KOPT-K1 (cell line): Measurements from ENCODE around the gene DOCK9.

ENCODE experiments used
- H3K27ac ChIP-seq: fragments of 200-600 bp; sonication (generic); 2 replicates; pipeline ENCODE4 v1.5.1; 2016; ENCODE audit warnings: antibody characterized with exemption, mild to moderate bottlenecking, low read depth, low read length; ENCODE audit not compliant: poor library complexity, severe bottlenecking
- H3K36me3 ChIP-seq: fragments of 200-600 bp; sonication (generic); 2 replicates; pipeline ENCODE4 v1.5.1; 2017; ENCODE audit warnings: antibody characterized with exemption, mild to moderate bottlenecking, low read length, moderate library complexity; ENCODE audit not compliant: insufficient read depth
- H3K9me3 ChIP-seq: fragments of 200-600 bp; sonication (generic); 2 replicates; pipeline ENCODE4 v1.5.1; 2017; ENCODE audit warnings: antibody characterized with exemption, low read length, mild to moderate bottlenecking; ENCODE audit not compliant: insufficient read depth, poor library complexity, severe bottlenecking

Gene DOCK9

DNA sequence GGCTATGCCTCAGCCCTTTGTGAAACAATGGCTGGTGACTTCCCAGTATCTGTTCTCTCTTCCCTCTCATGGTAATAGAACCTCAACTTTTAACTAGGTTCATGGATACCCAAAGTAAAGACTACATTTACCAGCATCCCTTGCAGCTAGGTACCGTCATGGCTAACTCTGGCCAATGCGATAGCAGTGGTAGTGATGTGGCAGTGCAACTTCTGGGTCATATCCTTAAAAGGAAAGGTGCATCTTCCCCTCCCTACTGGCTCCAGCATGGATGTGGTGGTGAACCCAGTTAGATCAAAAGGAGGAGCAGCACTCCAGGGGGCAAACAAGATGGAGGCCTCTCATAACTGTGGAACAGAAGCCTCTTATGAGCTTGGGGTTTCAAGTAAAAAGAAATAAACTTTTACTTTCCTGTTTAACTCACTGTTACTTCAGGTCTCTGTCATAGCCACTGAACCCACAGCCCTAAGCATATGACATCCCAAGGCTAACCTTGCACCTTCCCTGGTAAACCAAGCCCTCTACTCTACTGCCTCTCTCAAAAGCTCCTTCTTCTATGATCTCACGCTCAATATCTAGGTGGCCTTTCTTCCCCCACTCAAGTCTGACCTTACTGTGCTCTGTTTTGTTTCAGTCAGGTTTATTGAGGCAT is 104.4 kb downstream of the DOCK9 start:
- Histone ChIP-seq H3K36me3 (peaks cover 7% of the 10 kb centered on the region; the same call in 1 of the 2 replicates), H3K27ac (no peak overlapping the region), H3K9me3 (peaks cover 10% of the 10 kb centered on the region)

GRCh38 chr13:98871727-98872126 is 106.1 kb downstream of the DOCK9 start:
- no peak overlapping the region for H3K27ac ChIP-seq
- peaks cover 10% of the 10 kb centered on the region for H3K9me3 ChIP-seq
- H3K36me3 ChIP-seq, result peaks cover 15% of the 10 kb centered on the region; the same call in 1 of the 2 replicates

DNA sequence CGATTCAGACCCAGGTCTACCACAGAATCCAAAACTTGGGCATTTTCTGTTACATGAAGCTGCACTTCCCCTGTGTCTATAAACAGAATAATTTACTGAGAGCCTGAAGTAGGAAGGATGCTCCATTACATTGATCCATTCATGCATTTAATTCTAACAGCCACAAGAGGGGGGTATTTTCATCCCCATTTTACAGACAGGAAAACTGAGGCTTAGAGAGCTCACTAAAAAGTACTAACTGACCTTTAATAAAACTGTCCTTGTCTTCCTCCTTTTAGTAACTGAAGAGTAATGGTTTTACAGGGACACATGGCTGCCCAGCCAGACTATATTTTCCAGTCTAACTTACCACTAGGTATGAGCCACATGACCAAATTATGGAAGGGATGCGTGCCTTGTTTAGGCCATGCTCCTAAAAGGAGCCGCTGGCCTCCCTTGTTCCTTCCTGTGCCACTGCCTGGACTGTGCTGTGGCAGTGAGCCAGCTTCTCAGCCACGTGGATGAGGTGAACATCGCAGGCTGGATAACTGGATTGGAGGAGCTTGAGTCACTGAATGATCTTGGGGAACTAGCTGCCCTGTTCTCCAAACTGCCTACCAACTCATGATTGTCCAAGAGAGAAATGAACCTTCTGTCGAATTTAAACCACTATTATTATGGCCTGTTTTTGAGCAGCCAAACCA is 108.3 kb downstream of the DOCK9 start:
- H3K9me3 ChIP-seq, result peaks cover 10% of the 10 kb centered on the region
- H3K36me3 ChIP-seq, result peaks cover 17% of the 10 kb centered on the region; the same call in 1 of the 2 replicates
- no peak overlapping the region for H3K27ac ChIP-seq

DNA sequence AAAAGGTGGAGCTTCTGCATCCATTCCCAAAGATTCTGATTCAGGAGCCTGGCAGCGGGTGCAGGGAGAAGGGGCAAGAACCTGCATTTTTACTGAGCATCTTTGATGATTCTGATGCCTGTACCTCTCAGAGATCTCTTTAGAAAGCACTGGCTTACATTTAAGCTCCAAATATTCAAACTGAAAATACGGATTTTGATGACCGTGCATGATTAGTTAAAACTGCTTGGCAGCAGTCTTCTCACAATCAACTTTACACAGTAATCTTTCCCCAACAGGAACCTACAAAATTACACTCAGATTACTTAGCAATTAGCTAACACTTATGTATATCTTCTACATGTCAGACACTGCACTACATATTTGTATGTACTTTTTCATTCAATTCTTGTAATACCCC is 108.9 kb downstream of the DOCK9 start:
- Histone ChIP-seq H3K9me3 (peaks cover 10% of the 10 kb centered on the region), H3K27ac (no peak overlapping the region), H3K36me3 (peaks cover 17% of the 10 kb centered on the region; the same call in 1 of the 2 replicates)

GRCh38 chr13:98866882-98867281 is 111.0 kb downstream of the DOCK9 start:
- H3K36me3 ChIP-seq, result peaks cover 23% of the 10 kb centered on the region
- H3K9me3 ChIP-seq, result no peaks in the 10 kb centered on the region
- no peak overlapping the region for H3K27ac ChIP-seq

GRCh38 chr13:98860491-98860890 is 117.4 kb downstream of the DOCK9 start:
- Histone ChIP-seq H3K36me3 (peaks cover 24% of the 10 kb centered on the region), H3K9me3 (no peaks in the 10 kb centered on the region), H3K27ac (no peak overlapping the region)

- Histone ChIP-seq H3K36me3 (peaks cover 21% of the 10 kb centered on the region), H3K9me3 (no peaks in the 10 kb centered on the region), H3K27ac (no peak overlapping the region)
These were observed 119.7 kb downstream of the DOCK9 start for GRCh38 chr13:98858191-98858590.

- no peak overlapping the region for H3K27ac ChIP-seq
- no peaks in the 10 kb centered on the region for H3K9me3 ChIP-seq
- H3K36me3 ChIP-seq, result peaks cover 10% of the 10 kb centered on the region
These were observed 120.9 kb downstream of the DOCK9 start for GRCh38 chr13:98856983-98857382.

DNA sequence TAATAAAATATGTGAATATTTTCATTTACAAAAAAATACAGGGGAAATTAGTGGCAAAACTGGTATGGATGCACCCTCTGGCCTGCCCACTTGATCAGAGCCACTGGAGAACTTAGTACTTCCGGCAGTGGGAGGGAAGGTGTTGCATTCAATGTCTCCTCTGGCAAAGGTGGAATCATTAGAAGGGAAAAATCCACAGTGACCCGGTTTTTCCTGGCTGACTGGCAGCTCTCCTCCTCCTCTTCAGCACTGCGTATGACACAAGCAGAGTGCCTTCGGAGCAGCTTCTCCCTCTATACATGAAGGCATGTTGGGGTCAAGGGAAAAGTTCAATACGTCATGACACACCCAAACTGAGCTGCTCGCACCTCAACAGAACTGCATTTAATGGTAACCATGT is 123.4 kb downstream of the DOCK9 start:
- Histone ChIP-seq H3K27ac (no peak overlapping the region), H3K9me3 (no peaks in the 10 kb centered on the region), H3K36me3 (no peaks in the 10 kb centered on the region)

DNA sequence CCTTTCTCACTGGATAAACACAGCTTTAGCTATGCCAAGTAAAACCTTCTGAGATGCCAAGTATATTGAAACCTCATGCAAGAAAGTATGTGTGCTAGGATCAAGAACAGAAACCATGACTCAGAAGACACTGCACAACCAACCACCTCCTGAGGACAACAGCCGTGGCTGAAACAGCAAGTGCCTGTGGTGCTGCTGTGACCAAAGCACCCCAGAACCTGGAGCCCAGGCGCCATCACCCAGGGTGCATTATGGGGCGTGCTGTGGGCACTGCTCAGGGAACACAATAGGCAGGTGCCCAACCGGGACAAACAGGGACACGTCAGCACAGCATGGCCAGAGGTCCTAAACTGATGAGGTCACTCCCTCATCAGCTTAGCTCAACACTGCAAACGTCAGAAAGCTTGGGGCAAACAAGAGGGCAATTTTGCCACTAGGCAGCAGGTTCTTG is 124.1 kb downstream of the DOCK9 start:
- H3K36me3 ChIP-seq, result no peaks in the 10 kb centered on the region
- no peaks in the 10 kb centered on the region for H3K9me3 ChIP-seq
- no peak overlapping the region for H3K27ac ChIP-seq

DNA sequence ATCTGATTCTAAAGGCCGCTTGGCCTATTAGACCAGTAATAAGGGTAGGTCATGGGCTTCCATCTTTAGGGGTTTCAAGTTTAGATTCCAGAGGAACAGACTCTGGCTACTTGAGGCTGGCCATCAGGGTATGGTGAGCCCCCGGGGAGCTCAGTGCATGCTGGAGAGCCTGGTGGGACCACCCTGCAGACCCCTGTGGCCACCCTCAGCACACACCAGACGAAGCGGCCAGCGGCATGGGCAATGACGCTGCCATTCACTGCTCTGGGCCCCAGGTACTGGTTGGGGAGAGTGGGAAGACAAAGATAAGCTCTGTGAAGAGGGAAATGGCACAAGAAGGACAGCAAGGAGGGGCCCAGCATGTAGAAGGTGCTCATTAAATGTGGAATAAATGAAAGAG is 126.6 kb downstream of the DOCK9 start:
- Histone ChIP-seq H3K27ac (no peak overlapping the region), H3K9me3 (no peaks in the 10 kb centered on the region), H3K36me3 (no peaks in the 10 kb centered on the region)

- peaks cover 10% of the 10 kb centered on the region for H3K36me3 ChIP-seq
- H3K9me3 ChIP-seq, result no peaks in the 10 kb centered on the region
- H3K27ac ChIP-seq, result no peak overlapping the region
These were observed 129.1 kb downstream of the DOCK9 start for GRCh38 chr13:98848746-98849145.

DNA sequence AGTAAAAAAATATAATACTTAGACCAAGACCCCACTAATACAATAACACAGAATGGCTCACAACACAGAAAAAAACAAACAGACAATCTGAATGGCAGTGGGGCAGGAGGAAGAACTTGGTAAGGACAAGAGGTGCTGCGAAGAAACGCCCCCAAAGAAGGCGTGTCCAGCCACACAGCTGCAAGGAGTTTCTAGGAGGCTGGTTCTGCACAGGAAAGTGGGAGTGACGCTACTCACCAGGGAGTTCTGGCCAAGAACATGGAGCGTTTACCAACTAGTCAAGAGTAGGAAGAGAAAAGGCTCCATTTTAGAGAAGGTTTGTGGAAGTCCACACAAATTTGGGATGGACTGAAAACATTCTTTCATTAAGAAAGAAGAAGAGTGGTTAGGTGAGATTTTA is 130.1 kb downstream of the DOCK9 start:
- Histone ChIP-seq H3K27ac (no peak overlapping the region), H3K9me3 (no peaks in the 10 kb centered on the region), H3K36me3 (peaks cover 10% of the 10 kb centered on the region)

DNA sequence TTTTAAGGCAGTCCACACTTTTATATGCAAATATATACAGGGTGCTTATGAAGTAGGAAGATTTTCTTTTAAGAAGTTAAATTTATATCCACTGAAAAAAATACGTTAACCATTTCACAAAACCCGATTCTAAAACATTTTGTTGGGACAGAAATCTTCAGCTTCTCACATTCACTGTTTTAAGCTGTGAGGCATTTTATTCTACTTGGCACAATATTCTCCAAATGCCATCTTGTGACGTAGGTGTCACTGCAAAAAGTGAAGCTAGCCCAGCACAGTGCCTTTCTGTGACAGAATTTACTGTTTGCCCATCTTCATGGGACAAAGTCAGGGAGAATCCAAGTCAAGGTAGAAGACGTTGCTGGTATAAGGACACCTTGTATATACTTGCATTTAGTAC is 130.9 kb downstream of the DOCK9 start:
- H3K9me3 ChIP-seq, result no peaks in the 10 kb centered on the region
- peaks cover 10% of the 10 kb centered on the region for H3K36me3 ChIP-seq
- H3K27ac ChIP-seq, result no peak overlapping the region

GRCh38 chr13:98846521-98846920 is 131.3 kb downstream of the DOCK9 start:
- H3K27ac ChIP-seq, result no peak overlapping the region
- peaks cover 10% of the 10 kb centered on the region for H3K36me3 ChIP-seq
- no peaks in the 10 kb centered on the region for H3K9me3 ChIP-seq

GRCh38 chr13:98845742-98846141 is 132.1 kb downstream of the DOCK9 start:
- Histone ChIP-seq H3K9me3 (no peaks in the 10 kb centered on the region), H3K36me3 (peaks cover 10% of the 10 kb centered on the region), H3K27ac (no peak overlapping the region)
